Ascending aorta (tissue), 2 donors: ENCODE results near the gene GLO1. TPM values are rescaled to one million over a fixed set of nuclear protein-coding genes. Genes with fewer than 3 reads are reported as not detected.
"Not testable (repeated sequence)": the region's sequence is repeated elsewhere in the genome, so short reads cannot be mapped to it uniquely, and the experiment has no call there.

Source experiments
- DNase-seq, 2 donors: peaks; one replicate each; pipeline ENCODE4 v3.0.0-alpha.2; 2019; ENCODE audit warnings: low spot score in 2 of 2
- H3K27ac ChIP-seq, 2 donors: fragments of 200-600 bp; sonication (generic); one replicate each; pipeline ENCODE4 v1.5.1; 2016 to 2017; ENCODE audit warnings: mild to moderate bottlenecking in 1 of 2
- H3K27me3 ChIP-seq: fragments of 200-600 bp; sonication (generic); one replicate; pipeline ENCODE4 v1.5.1; 2017
- H3K36me3 ChIP-seq, 2 donors: fragments of 200-600 bp; sonication (generic); one replicate each; pipeline ENCODE4 v1.5.1; 2016
- H3K4me1 ChIP-seq, 2 donors: fragments of 200-600 bp; sonication (generic); one replicate each; pipeline ENCODE4 v1.5.1; 2016 to 2017; ENCODE audit warnings: mild to moderate bottlenecking in 1 of 2
- H3K4me3 ChIP-seq, 2 donors: fragments of 200-600 bp; sonication (generic); one replicate each; pipeline ENCODE4 v1.5.1; 2016 to 2017; ENCODE audit warnings: mild to moderate bottlenecking in 1 of 2
- H3K9me3 ChIP-seq, 2 donors: fragments of 200-600 bp; sonication (generic); one replicate each; pipeline ENCODE4 v1.5.1; 2016
- intact Hi-C: fragments of 100-400 bp; cut with DNase I; formaldehyde crosslinking; loops from one replicate; pipeline ENCODE4 v1.15.1; 2023
- total RNA-seq: library from RNA; depleted of rRNA; stranded (reverse); fragments of >200 nt; gene quantifications from one replicate; pipeline ENCODE4 v1.1.0, GENCODE V29; 2016
- TF ChIP-seq, protein P1 (sequence below), 3 experiments: fragments of 200-600 bp in 2 of 3; fragments of 450-650 bp in 1 of 3; sonication (generic) in 2 of 3; IDR thresholded peaks; one replicate each; pipeline ENCODE4 v1.5.1; 2016 to 2019; ENCODE audit warnings: antibody characterized with exemption in 3 of 3, mild to moderate bottlenecking in 1 of 3, moderate library complexity in 1 of 3

Gene GLO1
- total RNA-seq, 1 donor from 2014 or later, result 32.6 TPM

DNA sequence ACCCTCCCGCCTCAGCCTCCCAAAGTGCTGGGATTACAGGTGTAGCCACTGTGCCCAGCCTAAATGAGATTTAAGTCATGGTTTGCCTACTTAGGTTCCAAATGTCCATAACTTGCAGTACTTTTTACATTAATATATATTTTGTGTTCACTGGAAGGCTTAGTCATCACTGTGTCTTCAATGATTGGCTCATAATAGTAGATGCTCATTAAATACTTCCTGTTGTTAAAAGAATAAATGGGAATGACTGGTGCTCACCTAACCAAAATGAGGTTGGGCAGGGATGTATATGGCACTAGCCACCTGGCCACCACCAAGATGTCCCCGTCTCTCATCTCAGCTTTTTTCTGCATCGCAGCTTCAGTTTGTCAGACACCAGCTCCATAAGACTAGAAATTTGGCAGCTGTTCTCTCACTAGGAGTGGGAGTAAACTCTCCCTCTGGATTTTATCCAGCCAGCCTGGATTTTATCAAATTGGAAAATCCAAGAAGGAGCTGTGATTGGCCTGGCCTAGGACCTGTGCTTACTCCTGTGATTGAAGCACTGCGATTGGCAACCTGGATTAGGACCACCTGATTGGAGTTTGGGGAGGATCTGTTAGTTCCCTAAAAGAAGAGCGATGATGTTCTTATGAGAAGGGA lies 1.1 kb upstream of the GLO1 start:
- Histone ChIP-seq H3K4me1 (no peaks in the 10 kb centered on the region), H3K36me3 (no peaks in the 10 kb centered on the region), H3K27me3 (no peaks in the 10 kb centered on the region), H3K9me3 (peaks cover 0 to 6% of the 10 kb centered on the region in 2 donors), H3K27ac (no peak overlapping the region), H3K4me3 (no peak overlapping the region)
- intact Hi-C loops, result loop anchor here (1.0 to 10.0 kb wide), 2 partner anchors 65 to 411 kb away; partner anchors contain the start of genes BTBD9 and SAYSD1
- TF ChIP-seq, protein P1, sequence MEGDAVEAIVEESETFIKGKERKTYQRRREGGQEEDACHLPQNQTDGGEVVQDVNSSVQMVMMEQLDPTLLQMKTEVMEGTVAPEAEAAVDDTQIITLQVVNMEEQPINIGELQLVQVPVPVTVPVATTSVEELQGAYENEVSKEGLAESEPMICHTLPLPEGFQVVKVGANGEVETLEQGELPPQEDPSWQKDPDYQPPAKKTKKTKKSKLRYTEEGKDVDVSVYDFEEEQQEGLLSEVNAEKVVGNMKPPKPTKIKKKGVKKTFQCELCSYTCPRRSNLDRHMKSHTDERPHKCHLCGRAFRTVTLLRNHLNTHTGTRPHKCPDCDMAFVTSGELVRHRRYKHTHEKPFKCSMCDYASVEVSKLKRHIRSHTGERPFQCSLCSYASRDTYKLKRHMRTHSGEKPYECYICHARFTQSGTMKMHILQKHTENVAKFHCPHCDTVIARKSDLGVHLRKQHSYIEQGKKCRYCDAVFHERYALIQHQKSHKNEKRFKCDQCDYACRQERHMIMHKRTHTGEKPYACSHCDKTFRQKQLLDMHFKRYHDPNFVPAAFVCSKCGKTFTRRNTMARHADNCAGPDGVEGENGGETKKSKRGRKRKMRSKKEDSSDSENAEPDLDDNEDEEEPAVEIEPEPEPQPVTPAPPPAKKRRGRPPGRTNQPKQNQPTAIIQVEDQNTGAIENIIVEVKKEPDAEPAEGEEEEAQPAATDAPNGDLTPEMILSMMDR (IDR thresholded peaks at IDR 0.05), result no peak
- no peak for DNase-seq

DNA sequence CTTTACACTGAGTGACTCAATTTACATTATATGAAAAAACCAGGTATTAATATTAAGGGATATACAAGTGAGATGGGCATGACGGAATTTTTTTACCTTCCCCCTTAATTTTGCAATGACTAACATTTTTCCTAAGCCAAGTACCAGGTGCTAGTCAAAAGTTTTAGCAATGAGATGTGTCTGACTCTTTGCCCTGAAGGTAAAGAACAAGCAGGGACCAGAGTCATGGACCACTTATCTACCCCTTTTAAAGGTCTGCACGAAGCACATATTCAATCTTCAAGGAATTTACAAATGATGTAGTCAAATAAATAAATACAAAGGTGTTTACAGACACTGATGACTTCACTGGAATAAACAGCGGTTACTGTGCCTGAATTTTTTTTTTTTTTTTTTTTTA lies 1.4 kb downstream of the GLO1 start:
- DNase-seq, result no peak
- TF ChIP-seq, protein P1 (IDR thresholded peaks at IDR 0.05), result no peak
- intact Hi-C loops, result loop anchor here (10.0 kb wide), 1 partner anchor 413 kb away; the partner anchor contains the start of gene SAYSD1
- no peak overlapping the region for H3K27ac ChIP-seq
- H3K4me3 ChIP-seq, result no peak overlapping the region
- no peaks in the 10 kb centered on the region for H3K27me3 ChIP-seq
- H3K4me1 ChIP-seq, result no peaks in the 10 kb centered on the region
- H3K36me3 ChIP-seq, result no peaks in the 10 kb centered on the region
- peaks cover 0 to 6% of the 10 kb centered on the region in 2 donors for H3K9me3 ChIP-seq

DNA sequence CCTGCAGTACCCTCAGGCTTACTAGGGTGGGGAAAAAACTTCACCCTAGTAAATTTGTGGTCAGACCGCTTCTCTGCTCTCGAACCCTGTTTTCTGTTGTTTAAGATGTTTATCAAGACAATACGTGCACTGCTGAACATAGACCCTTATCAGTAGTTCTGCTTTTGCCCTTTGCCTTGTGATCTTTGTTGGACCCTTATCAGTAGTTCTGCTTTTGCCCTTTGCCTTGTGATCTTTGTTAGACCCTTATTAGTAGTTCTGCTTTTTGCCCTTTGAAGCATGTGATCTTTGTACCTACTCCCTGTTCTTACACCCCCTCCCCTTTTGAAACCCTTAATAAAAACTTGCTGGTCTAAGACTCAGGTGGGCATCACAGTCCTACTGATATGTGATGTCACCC lies 3.2 kb downstream of the GLO1 start:
- DNase-seq, result not testable (repeated sequence)

DNA sequence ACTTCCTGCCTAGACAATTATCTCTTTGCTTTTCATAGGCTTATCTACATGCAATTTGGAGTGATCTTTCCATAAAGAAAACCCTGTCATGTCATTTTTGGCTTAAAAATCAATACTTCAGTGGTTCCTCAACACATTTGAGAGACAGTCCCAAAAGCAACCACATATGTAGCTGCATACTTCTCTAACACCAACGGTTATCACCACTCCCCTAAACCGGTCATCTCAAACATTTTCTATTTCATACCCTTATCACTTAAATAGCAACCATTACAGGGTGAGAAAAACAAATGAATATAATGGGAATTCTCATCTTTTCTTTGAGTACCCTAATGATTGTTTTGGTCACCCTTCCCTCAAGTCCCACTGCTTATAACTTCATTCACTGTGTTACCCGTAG lies 5.1 kb downstream of the GLO1 start:
- Histone ChIP-seq H3K36me3 (no peaks in the 10 kb centered on the region), H3K9me3 (peaks cover 0 to 6% of the 10 kb centered on the region in 2 donors), H3K27me3 (no peaks in the 10 kb centered on the region), H3K27ac (no peak overlapping the region), H3K4me3 (no peak overlapping the region), H3K4me1 (no peaks in the 10 kb centered on the region)
- TF ChIP-seq, protein P1 (IDR thresholded peaks at IDR 0.05), result no peak
- intact Hi-C loops, result no loop called here
- DNase-seq, result no peak

More for the DNA sequence above, 3.2 kb downstream of the GLO1 start:
- not testable (repeated sequence) for H3K4me3 ChIP-seq, H3K36me3 ChIP-seq, H3K9me3 ChIP-seq, H3K27me3 ChIP-seq, H3K4me1 ChIP-seq, H3K27ac ChIP-seq
- intact Hi-C loops, result loop anchor here (10.0 kb wide), 1 partner anchor 415 kb away; the partner anchor contains the start of gene SAYSD1

DNA sequence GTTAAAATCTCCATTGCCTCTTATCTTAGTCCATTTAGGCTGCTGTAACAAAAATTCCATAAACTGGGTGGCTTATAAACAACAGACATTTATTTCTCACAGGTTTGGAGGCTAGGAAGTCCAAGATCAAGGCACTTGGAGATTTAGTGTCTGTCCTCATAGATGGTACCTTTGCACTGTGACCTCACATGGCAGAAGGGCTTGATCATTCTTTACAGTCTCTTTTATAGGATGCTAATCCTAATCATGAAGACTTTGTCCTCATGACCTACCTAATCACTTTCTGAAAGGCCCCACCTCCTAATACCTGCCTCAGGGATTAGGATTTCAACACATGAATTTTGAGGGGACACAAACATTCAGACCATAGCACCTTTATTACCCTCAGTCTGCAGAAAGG lies 6.6 kb downstream of the GLO1 start:
- Histone ChIP-seq H3K9me3 (peaks cover 0 to 6% of the 10 kb centered on the region in 2 donors), H3K4me3 (no peak overlapping the region), H3K4me1 (no peaks in the 10 kb centered on the region), H3K27ac (no peak overlapping the region), H3K36me3 (no peaks in the 10 kb centered on the region), H3K27me3 (no peaks in the 10 kb centered on the region)
- TF ChIP-seq, protein P1 (IDR thresholded peaks at IDR 0.05), result no peak
- intact Hi-C loops, result no loop called here
- no peak for DNase-seq

DNA sequence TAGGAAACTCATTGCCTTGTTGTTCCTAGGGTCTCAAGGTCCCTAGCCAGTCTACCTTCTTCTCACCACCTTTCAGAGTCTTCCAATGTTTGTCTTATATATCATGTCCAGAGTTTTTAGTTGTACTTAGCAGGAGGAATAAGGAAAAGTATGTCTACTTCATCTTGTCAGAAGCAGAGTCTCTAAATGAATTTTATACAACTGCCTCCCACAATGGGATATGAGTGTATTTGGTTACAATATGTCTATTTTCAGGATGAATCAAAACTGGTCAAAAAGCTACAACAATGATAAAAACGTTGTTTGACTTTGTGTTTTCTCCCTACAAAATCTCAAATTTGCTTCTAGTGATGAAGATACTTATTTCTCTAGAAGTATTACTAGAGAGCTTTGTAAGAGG lies 7.0 kb downstream of the GLO1 start:
- TF ChIP-seq, protein P1 (IDR thresholded peaks at IDR 0.05), result no peak
- Histone ChIP-seq H3K4me1 (no peaks in the 10 kb centered on the region), H3K36me3 (no peaks in the 10 kb centered on the region), H3K27ac (no peak overlapping the region), H3K9me3 (peaks cover 0 to 6% of the 10 kb centered on the region in 2 donors), H3K27me3 (no peaks in the 10 kb centered on the region), H3K4me3 (no peak overlapping the region)
- intact Hi-C loops, result no loop called here
- DNase-seq, result no peak
